Measurements from ENCODE around the gene CCT6B.
"Not testable (repeated sequence)": the region's sequence is repeated elsewhere in the genome, so short reads cannot be mapped to it uniquely, and the experiment has no call there.

Gene CCT6B

DNA sequence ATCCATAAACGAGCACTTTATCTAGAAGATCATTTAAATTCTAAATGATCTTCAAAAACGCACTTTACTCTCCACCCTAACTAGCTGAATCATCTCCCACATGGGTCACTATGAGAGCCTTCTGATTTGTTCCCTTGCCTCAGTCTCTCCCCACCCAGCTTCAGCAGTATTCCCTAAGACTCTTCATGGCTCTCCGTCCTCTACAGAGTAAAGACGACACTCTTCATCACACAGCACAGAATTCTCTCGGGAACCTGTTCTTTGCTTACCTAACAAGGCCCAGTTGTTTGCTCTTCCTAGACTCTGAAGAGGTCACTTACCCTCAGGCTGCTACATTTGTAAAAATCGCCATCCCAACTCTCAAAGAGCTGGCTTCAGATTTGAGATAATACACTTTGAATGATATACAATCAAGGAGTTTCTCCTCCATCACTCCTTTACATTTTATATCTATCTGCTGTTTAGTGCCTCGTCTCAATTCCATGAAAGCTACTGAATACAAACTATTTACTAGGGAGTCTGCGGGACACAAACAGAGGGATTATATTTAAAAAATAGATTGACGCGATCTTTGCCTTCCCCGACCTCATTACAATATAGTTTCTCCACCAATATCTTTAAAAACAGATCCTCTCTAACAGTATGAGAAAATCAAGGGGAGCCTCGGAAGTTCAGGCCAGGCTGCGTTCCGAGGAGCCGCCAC is 18.5 kb upstream of the CCT6B start:
- no peak for DNase-seq

DNA sequence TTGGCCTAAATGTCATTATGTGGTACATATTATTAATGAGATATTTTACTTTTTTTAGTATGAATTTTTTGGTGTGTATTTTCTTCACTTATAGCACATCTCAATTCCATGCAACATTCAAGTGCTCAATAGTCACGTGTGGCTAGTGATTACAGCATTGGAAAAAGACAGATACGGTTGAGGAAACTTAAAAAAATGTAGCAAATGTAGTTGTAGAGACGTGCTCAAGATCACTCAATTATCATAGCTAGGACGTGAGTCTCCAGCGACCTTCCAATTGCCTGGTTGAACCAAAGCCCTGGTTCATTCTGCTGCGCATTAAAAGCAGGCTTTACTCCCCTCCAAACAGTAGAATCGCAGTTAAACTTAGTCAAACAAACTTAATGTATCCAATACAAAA is 17.9 kb upstream of the CCT6B start:
- DNase-seq: no peak

DNA sequence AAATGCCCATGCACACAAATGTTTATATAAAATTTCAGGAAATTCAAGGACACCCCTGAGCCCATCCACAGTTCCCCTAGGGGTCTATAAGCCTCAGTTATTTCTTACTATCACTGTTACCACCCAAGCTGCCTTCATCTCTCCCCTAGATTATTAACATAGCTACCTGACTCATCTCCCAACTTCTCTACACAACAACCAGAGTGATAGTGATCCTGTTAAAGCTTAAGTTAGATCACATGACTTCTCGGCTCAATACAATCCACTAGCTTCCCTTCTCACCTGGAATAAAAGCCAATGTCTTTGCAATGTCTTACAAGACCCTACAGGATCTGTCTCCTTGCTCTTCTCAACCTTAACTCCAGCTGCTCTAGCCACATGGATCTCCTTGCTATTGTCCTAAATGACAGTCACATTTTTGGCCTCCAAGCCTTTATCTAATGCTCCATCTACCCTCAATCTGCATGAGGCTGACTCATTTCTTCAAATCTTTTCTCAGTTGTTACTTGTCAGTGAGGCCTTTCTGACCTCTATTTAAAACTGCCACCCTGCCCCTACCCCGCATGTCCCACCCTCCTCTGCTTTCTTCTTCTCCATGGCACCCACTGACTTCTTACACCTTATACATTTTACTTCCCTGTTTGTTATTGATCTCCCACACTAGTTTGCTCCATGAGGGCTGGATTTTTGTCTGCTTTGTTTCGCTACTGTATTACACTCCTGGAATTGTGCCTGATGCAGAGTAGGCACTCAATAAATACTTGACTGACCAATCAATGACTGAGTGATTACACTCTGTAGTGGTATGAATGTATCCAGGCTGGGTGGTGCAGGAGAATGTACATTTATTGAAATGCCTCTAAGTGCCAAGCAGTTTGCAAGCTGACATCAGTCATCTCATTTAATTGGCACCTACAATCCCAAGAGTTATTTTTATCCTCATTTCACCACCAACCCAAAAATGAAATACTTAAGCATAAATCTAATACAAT is 13.8 kb upstream of the CCT6B start:
- DNase-seq: no peak

DNA sequence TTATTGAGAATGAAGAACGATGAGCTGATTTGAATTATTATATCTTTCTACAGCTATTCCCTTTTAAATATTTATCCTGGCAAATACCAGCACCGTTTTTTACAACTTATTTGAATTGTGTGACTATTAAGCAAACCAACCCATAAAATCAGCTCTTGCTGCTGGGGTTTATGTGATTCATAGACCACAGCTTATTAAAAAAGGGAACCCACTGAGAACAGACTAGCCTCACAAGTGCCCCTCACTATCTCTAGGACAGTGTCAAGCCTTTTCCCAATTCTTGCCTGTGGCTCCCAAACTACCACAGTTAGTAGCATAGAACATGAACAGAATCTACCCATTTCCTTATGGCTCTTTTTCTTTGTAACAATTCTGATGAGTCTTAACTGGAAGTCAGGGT is 12.9 kb upstream of the CCT6B start:
- DNase-seq: no peak

DNA sequence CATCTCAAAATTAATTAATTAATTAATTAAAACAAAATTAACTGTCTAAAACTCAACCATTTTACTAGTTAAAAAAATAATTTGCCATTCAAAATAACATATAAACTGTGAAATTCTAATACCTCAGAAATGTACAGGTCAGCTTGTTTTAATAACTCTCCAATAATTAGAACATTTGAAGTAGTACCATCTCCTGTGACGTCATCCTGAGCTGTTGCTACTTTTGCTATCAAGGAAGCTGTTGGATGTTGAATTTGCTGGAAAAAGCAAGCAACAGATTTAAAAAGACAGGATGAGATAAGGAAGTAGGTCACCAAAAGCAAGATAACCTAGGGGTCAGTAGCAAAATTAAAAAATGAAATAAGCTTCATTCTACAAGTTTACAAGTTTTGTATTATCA is 2.8 kb downstream of the CCT6B start:
- DNase-seq: no peak

DNA sequence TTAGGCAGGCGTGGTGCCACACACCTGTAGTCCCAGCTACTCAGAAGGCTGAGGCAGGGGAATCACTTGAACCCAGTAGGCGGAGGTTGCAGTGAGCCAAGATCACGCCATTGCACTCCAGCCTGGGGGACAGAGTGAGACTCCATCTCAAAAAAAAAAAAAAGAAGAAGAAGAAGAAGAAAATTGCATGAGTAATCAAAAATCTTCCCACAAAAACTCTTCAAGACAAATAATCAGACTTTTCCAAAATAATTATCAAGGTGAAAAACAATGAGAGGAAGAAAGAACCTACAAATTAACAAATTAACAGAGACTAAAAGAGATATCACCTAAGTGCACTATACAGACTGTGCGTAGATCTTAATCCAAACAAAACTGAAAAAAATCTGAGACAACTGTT is 10.5 kb downstream of the CCT6B start:
- DNase-seq: not testable (repeated sequence)

DNA sequence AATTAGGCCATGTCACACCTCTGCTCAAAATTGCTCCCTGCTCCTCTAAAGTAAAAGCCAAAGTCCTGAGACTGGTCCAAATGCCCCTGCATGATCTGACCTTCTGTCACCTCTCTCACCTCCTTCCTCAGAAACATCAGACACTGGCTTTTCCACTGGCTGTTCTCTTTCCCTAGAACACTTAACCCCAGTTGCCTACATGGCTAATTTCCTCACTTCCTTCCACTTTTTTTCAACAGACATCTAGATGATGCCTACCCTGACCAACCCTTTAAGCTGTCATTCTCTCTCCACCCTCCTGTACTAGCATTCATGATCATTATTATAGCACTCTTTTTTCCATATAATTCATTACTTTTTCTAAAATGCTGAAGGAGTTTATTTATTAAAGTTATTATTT is 31.0 kb downstream of the CCT6B start:
- DNase-seq: no peak

DNA sequence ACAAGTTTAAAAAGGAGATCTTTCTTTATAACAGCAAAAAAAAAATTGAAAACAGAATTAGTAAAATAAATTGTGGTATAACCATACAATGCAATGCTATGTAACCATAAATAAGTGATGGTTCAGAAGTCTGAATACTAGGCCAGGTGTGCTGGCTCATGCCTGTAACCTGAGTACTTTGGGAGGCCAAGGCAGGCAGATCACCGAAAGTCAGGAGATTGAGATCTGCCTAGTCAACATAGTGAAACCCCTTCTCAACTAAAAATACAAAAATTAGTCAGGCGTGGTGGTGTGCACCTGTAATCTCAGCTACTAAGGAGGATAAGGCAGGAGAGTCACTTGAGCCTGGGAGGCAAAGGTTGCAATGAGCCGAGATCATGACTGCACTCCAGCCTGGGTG is 34.6 kb downstream of the CCT6B start:
- no peak for DNase-seq

DNA sequence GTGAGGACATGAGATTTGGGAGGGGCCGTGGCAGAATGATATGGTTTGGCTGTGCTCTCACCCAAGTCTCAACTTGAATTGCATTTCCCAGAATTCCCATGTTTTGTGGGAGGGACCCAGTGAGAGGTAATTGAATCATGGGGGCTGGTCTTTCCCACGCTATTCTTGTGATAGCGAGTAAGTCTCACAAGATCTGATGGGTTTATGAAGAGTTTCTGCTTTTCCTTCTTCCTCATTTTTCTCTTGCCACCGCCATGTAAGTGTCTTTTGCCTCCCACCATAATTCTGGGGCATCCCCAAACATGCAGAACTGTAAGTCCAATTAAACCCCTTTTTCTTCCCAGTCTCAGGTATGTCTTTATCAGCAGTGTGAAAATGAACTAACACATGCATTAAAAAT is 40.6 kb downstream of the CCT6B start:
- no peak for DNase-seq

DNA sequence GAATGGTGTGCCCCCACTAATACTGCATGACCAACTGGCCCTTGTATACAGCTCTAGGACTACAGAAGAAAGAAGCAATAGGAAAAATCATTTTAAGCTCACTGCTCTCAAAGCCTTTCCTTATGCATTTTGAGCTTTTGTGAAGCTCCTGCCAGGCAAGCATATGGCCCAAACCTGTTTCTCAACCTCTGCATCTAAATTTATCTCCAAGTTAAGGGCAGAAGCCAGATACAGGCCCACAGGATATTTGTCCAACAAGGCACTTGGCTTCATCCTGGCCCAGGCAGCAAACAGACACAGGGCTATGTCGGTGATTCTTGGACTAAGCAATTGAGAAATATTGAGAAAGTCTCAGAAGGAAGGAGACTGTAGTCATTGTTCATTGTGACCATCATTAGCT is 43.9 kb downstream of the CCT6B start:
- DNase-seq: no peak

DNA sequence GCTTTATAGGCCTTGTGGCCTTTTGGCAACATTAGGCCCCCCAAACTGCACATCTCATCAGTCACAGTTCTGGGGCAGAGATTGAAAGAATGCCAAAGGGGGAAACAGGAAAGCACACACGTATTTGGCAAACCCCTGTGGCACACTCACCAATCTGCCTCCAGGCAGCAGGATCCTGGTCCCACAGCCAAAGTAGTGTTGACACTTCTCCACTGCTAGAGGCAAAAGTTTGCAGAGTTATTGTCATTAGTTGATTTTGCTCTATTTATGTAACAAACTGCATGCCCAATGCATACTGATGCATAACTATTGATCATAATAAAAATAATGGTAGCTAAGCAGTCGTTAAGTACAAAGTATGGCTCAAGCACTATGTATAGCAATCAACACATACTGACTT is 45.1 kb downstream of the CCT6B start:
- no peak for DNase-seq

DNA sequence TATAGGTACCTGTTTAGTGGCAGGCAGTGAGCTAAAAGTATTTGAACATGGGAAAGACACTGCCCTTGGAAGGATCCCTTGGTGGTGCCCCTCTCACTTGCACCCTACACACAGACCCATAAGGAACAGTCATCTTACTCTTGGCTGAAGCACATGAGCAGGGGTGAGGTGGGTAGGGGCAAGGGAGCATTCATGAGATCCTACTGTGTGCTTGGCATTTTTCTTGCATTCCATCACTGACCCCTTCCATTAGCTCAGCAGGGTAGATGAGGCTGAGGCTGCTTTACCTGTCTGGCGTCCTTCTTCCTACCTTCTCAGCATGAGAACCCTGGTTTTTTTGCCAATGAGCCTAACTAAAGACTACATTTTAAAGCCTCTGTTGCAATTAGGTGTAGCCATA is 48.3 kb downstream of the CCT6B start:
- no peak for DNase-seq

DNA sequence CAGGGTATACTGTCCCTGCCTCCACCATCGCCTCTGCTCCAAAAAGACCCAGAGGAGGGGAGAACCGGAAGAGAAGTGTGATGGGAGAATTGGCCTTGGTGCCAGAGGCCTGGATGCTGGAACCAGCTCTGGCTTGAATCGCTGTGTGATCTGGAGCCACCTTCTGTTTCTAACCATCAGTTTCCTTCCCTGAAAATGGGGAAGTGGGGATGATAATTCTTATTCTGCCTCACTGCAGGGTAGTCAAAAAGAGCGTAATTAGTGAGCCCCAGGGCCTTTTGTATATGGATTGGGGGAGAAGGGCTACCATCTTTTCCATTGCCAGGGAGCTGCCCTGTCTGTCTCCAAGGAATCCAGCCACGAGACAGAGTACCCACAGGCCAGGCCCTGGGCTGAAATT is 52.2 kb downstream of the CCT6B start:
- DNase-seq: no peak

DNA sequence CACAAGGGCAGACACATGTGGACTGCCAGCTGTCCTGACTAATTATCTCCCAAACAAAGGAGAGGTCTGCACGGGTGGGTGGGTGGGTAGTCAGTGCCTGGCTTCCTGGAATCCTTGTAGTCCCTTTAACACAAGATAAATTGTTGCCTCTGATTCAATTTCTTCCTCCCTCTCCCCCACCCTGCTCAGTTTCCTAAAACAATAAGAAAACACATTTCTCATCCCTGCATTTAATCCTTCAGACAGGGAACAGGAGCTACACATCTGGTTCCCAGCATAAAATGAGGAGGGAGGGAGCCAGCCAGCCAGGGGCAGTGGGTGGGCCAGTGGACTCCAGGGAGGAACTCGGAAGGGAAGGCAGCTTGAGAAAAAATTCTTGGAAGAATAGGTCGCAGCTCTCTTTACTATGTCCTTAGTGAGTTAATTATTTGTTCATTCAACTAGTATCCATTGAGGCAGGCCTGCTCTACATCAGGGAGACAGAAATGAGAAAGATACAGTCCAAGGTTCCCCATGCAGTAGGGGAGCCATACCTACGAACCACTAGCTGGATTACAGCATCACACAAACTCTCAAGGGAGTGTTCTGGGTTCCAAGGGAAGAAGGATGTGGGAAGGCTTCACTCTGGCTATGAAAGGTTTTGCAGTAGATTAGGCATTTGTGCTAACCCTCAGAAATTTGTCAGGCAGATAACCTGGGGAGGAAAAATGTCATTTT is 58.3 kb downstream of the CCT6B start:
- DNase-seq: no peak

DNA sequence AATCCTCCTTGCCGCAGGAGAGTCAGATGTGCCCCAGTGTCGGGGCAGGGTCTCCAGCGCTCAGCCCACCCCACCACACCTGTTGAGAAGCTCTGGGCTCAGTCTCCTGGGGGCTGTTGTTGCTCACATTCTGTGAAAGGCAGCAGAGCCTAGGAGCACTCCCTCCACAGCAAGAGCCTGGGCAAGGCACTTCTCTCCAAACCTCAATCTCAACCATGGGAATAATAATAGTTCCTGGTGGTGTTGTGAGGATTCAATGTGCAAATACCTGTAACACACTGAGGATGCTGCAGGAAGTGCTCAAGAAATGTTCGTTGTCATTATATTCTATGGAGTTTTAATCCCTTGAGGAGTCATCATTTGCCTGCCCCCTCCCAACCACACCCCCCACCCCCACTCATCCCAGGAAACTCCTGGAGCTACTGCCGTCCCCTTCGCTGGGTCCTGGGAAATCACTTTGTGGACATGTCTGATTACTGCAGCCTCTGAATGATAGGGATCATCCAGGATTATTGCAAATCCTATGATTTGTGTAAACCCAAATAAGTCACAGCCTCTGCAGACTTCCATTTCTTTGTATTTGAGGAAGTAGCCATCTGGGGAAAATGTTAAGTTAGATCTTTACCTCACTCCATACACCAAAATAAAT is 61.5 kb downstream of the CCT6B start:
- DNase-seq: no peak

DNA sequence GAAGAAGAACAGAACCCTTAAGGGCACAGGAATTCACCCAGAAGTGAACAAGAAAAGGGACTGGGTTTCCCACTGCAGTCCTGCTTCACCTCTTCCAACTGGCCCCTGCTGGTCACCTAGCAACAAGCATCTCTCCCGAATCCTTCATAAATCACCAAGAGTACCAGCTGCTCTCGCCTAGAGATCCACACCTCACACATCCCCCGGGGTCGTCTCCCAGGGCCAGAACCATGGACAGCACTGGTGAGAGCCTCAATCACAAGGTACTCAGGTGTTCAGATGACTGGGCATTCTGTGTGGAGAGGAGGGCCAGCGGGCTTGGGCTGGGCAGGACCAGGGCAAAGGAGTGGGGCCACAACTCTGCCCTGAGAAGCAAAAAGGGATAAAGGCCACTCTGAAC is 65.9 kb downstream of the CCT6B start:
- no peak for DNase-seq

DNA sequence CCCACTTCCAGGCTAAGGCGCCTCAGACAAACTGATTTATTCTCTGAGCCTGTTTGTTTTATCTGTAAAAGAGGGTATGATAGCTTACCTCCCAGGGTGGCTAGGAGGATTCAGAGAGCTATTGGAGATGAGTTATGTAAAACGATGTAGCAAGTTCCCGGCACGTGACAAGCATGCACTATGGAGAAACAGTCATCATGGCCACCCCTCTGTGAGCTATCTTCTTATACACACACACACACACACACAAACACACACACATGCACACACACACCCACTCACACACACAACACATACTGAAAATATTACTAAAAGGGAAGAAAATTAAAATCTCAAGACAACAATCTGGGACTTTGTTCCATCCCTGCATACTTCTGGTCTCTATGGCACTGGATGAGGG is 66.3 kb downstream of the CCT6B start:
- no peak for DNase-seq

DNA sequence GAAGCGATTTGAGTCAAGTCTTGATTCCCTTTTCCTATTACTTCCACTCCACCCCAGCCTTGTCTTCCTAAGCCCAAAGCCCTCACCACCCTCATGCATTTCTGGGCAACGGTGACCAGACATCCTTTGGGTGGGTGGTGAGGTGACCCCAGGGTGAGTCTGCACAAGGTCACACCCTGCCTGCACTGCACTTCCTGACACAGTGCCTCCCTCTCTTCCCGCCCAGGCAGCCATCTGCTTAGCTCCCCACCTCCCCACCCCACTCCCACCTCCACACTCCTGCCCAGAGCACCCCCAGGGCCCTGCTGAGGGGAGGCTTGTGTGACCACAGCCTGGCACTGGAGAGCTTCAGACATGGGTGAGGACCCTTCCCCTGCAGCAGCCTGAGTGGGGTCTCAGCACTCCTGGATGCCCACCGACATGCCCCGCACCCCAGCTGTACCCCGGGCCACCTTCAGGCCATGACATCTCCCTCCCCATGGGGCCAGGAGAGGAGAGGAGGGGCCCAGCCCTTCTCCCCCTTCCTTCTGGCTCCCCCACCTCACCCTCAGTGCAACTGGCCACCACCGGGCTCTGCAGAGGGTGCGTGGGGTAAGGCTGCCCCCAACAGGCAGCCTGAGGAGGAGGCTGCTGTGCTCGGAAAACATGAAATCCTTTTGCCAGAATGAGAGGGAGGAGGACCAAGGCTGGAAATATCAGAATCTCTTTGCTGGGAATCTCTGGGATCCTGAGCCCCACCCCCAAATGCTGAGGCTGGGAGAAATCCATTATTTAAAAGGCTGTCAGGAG is 68.6 kb downstream of the CCT6B start:
- peak; percentile 51 for DNase-seq

DNA sequence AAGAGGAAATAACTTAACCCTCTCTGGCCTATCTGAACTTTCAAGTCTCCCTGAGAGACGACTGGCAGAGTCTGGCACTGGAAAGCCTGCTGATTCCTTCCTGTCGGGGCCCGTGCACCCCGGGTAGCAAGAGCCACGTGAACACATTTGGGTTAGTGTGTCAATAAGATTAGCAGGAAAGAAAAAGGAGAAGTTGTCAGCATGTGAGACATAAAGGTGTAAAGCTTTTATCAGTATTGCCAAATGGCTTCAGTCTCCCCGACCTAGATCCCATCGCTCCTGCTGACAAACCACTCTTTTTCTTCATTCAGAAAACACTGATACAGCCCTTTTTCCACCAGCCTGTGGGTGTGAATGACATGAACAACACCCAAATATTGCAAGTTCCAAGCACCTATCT is 74.4 kb downstream of the CCT6B start:
- DNase-seq: no peak

DNA sequence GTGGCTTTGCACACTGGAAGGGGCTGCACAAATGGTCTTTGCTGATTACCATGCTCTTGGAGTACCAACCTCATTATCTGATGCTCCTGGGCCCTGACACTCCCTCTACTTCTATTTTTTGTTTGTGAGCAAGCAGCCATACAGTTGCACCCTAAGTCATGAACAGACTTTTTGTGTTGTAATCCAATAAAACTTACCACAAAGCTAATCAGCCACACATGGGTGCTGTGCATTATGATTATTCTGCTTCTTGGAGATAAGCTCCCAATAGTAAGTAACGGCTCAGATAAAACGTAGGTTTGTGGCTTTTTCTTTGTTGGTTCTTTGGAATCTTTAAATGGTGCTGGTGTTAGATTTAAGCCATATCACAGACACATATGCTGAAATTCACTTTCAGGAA is 76.2 kb downstream of the CCT6B start:
- no peak for DNase-seq

DNA sequence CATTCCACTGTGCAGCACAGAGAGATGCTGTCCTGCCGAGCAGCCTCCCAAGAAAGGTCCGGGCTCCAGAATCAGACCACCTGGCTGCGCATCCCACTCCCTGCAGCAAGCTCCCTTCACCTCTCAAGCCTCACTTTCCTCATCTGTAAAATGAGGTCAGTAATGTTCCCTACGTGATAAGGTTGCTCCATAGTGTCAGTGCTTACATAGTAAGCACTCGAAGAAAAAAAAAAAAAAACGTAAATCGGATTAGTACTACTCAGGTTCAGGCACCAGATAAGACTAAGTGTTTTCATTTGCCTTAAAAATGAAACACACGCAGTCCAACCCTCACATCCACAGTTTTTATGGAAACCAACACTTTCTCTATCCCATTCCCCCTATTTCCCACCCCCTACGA is 76.7 kb downstream of the CCT6B start:
- DNase-seq: no peak
